GM12878 (cell line): Measurements from ENCODE around the gene ZKSCAN2. TPM values are rescaled to one million over a fixed set of nuclear protein-coding genes. Genes with fewer than 3 reads are reported as not detected.

Experiments
- ATAC-seq: fragments of 200-7000 bp; cut with Tn5 transposase; 3 replicates; pipeline ENCODE4 v1.9.1; 2020; ENCODE audit warnings: mild to moderate bottlenecking, moderate library complexity
- BruUV-seq: library from RNA; stranded (reverse); fragments of 400-500 nt; replicated peaks from 2 replicates; lab custom pipeline; 2021; lab: Mats Ljungman, UMichigan
- CTCF ChIA-PET: fragments of 300-600 bp; sonication (Branson Sonifier 250); formaldehyde crosslinking; extraction: SDS; loops from one replicate; lab custom pipeline; 2021; ENCODE audit warnings: inconsistent platforms; lab: Yijun Ruan, JAX
- POLR2A ChIA-PET: fragments of 350-600 bp; formaldehyde crosslinking; extraction: SDS; loops from one replicate; lab custom pipeline; 2021; ENCODE audit warnings: inconsistent platforms; lab: Charles Lee
- RAD21 ChIA-PET: fragments of 300-600 bp; sonication (Branson Sonifier 250); formaldehyde crosslinking; loops from one replicate; lab custom pipeline; 2023; ENCODE audit warnings: antibody characterized with exemption; ENCODE audit not compliant: unreplicated experiment; lab: Charles Lee
- SMC1A ChIA-PET: fragments of 300-600 bp; sonication (Branson Sonifier 250); formaldehyde crosslinking; loops from one replicate; lab custom pipeline; 2023; ENCODE audit not compliant: unreplicated experiment, uncharacterized antibody; lab: Charles Lee
- DNase-seq: peaks from one replicate; pipeline ENCODE4 v3.0.0-alpha.2; 2011; ENCODE audit warnings: low read depth, low spot score
- FAIRE-seq: peaks from 3 replicates; lab custom pipeline; 2011; peaks lifted over from hg19 to GRCh38; lab: Jason Lieb, UNC
- H2AFZ ChIP-seq: 2 replicates; pipeline ENCODE4 v1.6.0; 2011; ENCODE audit warnings: low read depth, low read length, control low read depth; ENCODE audit not compliant: control insufficient read depth
- H3K27ac ChIP-seq: 2 replicates; pipeline ENCODE4 v1.5.1; 2011; ENCODE audit warnings: control low read depth; ENCODE audit not compliant: control insufficient read depth, insufficient read depth
- H3K27me3 ChIP-seq, 2 experiments: replicated peaks in 1 of 2; 2 replicates each; pipeline versions ENCODE4 v1.6.0 to v1.6.1; 2011; ENCODE audit warnings: low read length in 1 of 2; ENCODE audit not compliant: control insufficient read depth in 2 of 2, insufficient read depth in 2 of 2
- H3K36me3 ChIP-seq, 2 experiments: 2 replicates each; pipeline ENCODE4 v1.5.1; 2011; ENCODE audit warnings: low read length in 1 of 2; ENCODE audit not compliant: control insufficient read depth in 2 of 2, insufficient read depth in 2 of 2
- H3K4me1 ChIP-seq: 2 replicates; pipeline ENCODE4 v1.6.1; 2011; ENCODE audit warnings: mild to moderate bottlenecking, low read length, moderate library complexity, mixed read lengths; ENCODE audit not compliant: control insufficient read depth, insufficient read depth
- H3K4me2 ChIP-seq: 2 replicates; pipeline ENCODE4 v1.6.0; 2011; ENCODE audit warnings: control low read depth; ENCODE audit not compliant: control insufficient read depth, insufficient read depth
- H3K4me3 ChIP-seq: fragments of 200-600 bp; sonication (generic); 2 replicates; pipeline ENCODE4 v1.5.1; 2016
- H3K79me2 ChIP-seq: 2 replicates; pipeline ENCODE4 v1.6.0; 2011; ENCODE audit warnings: low read length; ENCODE audit not compliant: control insufficient read depth, insufficient read depth
- H3K9ac ChIP-seq: 2 replicates; pipeline ENCODE4 v1.8.0; 2011; ENCODE audit warnings: low read length, control low read depth, mixed read lengths; ENCODE audit not compliant: control insufficient read depth, insufficient read depth
- H3K9me3 ChIP-seq: replicated peaks from 3 replicates; pipeline ENCODE4 v1.5.1; 2011; ENCODE audit warnings: mild to moderate bottlenecking, low read length; ENCODE audit not compliant: control insufficient read depth, insufficient read depth
- H4K20me1 ChIP-seq: 2 replicates; pipeline ENCODE4 v1.6.0; 2011; ENCODE audit not compliant: control insufficient read depth, insufficient read depth
- ATF7 ChIP-seq: fragments of 450-650 bp; IDR thresholded peaks from 2 replicates; pipeline ENCODE4 v1.6.1; 2016; ENCODE audit warnings: low read depth, mild to moderate bottlenecking
- BACH1 ChIP-seq: fragments of 450-650 bp; IDR thresholded peaks from 2 replicates; pipeline ENCODE4 v1.6.1; 2017; ENCODE audit warnings: mild to moderate bottlenecking, borderline replicate concordance
- IKZF1 ChIP-seq: fragments of 450-650 bp; conservative IDR thresholded peaks from 2 replicates; pipeline ENCODE4 v1.6.1; 2017; ENCODE audit warnings: antibody characterized with exemption, mild to moderate bottlenecking
- MTA3 ChIP-seq: IDR thresholded peaks from 2 replicates; pipeline ENCODE4 v1.6.1; 2012; ENCODE audit warnings: low read length, inconsistent platforms, borderline replicate concordance
- NBN ChIP-seq: fragments of 450-650 bp; IDR thresholded peaks from 2 replicates; pipeline ENCODE4 v1.6.1; 2016
- RAD51 ChIP-seq: fragments of 450-650 bp; IDR thresholded peaks from 2 replicates; pipeline ENCODE4 v1.6.1; 2016; ENCODE audit warnings: moderate library complexity, mild to moderate bottlenecking, inconsistent platforms
- SRF ChIP-seq, 2 experiments: IDR thresholded peaks; 2 replicates each; pipeline ENCODE4 v1.6.1; 2011; ENCODE audit warnings: low read depth in 2 of 2, low read length in 2 of 2, mild to moderate bottlenecking in 1 of 2, moderate library complexity in 1 of 2
- SUPT20H ChIP-seq: IDR thresholded peaks from 2 replicates; pipeline ENCODE4 v1.6.1; 2011; ENCODE audit warnings: low read depth, mild to moderate bottlenecking, low read length, moderate library complexity, borderline replicate concordance; ENCODE audit not compliant: control insufficient read depth
- SUZ12 ChIP-seq: fragments of 200-600 bp; sonication (generic); IDR thresholded peaks from one replicate; pipeline ENCODE4 v1.6.1; 2018; ENCODE audit warnings: antibody characterized with exemption, mild to moderate bottlenecking; ENCODE audit not compliant: unreplicated experiment
- TCF7 ChIP-seq: IDR thresholded peaks from 2 replicates; pipeline ENCODE4 v1.6.1; 2014; ENCODE audit warnings: antibody characterized with exemption, borderline replicate concordance
- ZBED1 ChIP-seq: IDR thresholded peaks from 2 replicates; pipeline ENCODE4 v1.6.1; 2016; ENCODE audit warnings: borderline replicate concordance
- ZBTB33 ChIP-seq: fragments of 450-650 bp; IDR thresholded peaks from 2 replicates; pipeline ENCODE4 v1.6.1; 2017; ENCODE audit warnings: mild to moderate bottlenecking
- WGBS: methylation state at CpG from one replicate; pipeline ENCODE4 v1.1.6; 2016; ENCODE audit warnings: low lambda C conversion rate; ENCODE audit not compliant: insufficient replicate concordance, insufficient coverage; ENCODE audit errors: missing lambda C conversion rate; 5-methylcytosine and 5-hydroxymethylcytosine counted together
- in situ Hi-C: fragments of 300-500 bp; cut with MboI; formaldehyde crosslinking; loops from 9 replicates; pipeline ENCODE4 v1.14.3; 2018; ENCODE audit warnings: mixed read lengths
- intact Hi-C: fragments of 100-400 bp; cut with micrococcal nuclease; formaldehyde crosslinking; loops from one replicate; pipeline ENCODE4 v1.14.2; 2022; ENCODE audit not compliant: unreplicated experiment
- polyA plus RNA-seq, 11 experiments: library from polyadenylated mRNA; depleted of rRNA in 4 of 11; unstranded in 6 of 11; stranded (reverse) in 5 of 11; fragments of >200 nt; fragmentation: Nextera tagmentation in 4 of 11; fragmentation: Illumina TruSeq in 1 of 11; extraction: Ambion mirVana in 4 of 11; extraction: Trizol in 1 of 11; gene quantifications; 1 replicate in 1 of 11; 2 replicates in 10 of 11; pipeline versions ENCODE4 v1.2.1 to v1.2.3, GENCODE V29; 2011 to 2016; ENCODE audit warnings: inconsistent platforms in 2 of 11, missing spikeins in 2 of 11, low read depth in 1 of 11
- total RNA-seq, 4 experiments: library from RNA; depleted of rRNA in 3 of 4; stranded (reverse); fragments of >200 nt in 3 of 4; fragmentation: Illumina TruSeq in 1 of 4; extraction: Trizol in 1 of 4; gene quantifications; 2 replicates each; pipeline versions ENCODE4 v1.2.1 to v1.2.3, GENCODE V29; 2013 to 2021
- TF ChIP-seq, protein P1 (sequence below): fragments of 450-650 bp; IDR thresholded peaks from 2 replicates; pipeline ENCODE4 v1.6.1; 2014; ENCODE audit warnings: mild to moderate bottlenecking
- TF ChIP-seq, protein P2 (sequence below): fragments of 450-650 bp; IDR thresholded peaks from 2 replicates; pipeline ENCODE4 v1.6.1; 2017; ENCODE audit warnings: borderline replicate concordance
- TF ChIP-seq, protein P3 (sequence below): IDR thresholded peaks from 2 replicates; pipeline ENCODE4 v1.6.1; 2012; ENCODE audit warnings: improper control_type of control experiment, low read depth, low read length; ENCODE audit not compliant: insufficient replicate concordance

ZKSCAN2 gene
- total and polyA plus RNA-seq, 10 of the 15 experiments (the other 5 are each of a cell fraction or from before 2014, with no cell fraction given) = 0.75 to 6.6 (median 2.9) TPM

GRCh38 chr16:25210758-25211157 is 46.9 kb downstream of the ZKSCAN2 start:
- no peaks in the 10 kb centered on the region for H3K36me3 ChIP-seq
- POLR2A ChIA-PET = no interaction called here
- no peak overlapping the region for H3K4me3 ChIP-seq
- RAD21 ChIA-PET = no interaction called here
- FAIRE-seq (no peak), ATAC-seq (no peak), DNase-seq (no peak)
- H4K20me1 ChIP-seq = no peaks in the 10 kb centered on the region
- intact Hi-C loops = no loop called here
- no peaks in the 10 kb centered on the region for H3K79me2 ChIP-seq
- no peaks in the 10 kb centered on the region for H3K27me3 ChIP-seq
- 2% methylated on average over 4 of the region's 4 CpGs for WGBS
- BruUV-seq = no TSS peak
- CTCF ChIA-PET = interaction anchor here (1.4 kb wide), 1 partner anchor 15 kb away, joined by 8 read pairs; no protein-coding TSS in a partner anchor
- H3K9ac ChIP-seq = no peak overlapping the region
- no peak overlapping the region for H3K27ac ChIP-seq
- in situ Hi-C loops = no loop called here
- no peak overlapping the region for H2AFZ ChIP-seq
- no peaks in the 10 kb centered on the region for H3K9me3 ChIP-seq
- SMC1A ChIA-PET = interaction anchor here (1.0 to 1.1 kb wide), 2 partner anchors 13 to 78 kb away, joined by 3 to 4 read pairs; no protein-coding TSS in a partner anchor
- no peaks in the 10 kb centered on the region for H3K4me1 ChIP-seq
- no peak overlapping the region for H3K4me2 ChIP-seq
- no peak for TF ChIP-seq NBN
- no peak for TF ChIP-seq ZBED1
- TF ChIP-seq IKZF1 = no peak
- no peak for TF ChIP-seq ZBTB33
- TF ChIP-seq TCF7 = no peak
- TF ChIP-seq SUPT20H = no peak
- no peak for TF ChIP-seq SUZ12
- TF ChIP-seq, protein P1, sequence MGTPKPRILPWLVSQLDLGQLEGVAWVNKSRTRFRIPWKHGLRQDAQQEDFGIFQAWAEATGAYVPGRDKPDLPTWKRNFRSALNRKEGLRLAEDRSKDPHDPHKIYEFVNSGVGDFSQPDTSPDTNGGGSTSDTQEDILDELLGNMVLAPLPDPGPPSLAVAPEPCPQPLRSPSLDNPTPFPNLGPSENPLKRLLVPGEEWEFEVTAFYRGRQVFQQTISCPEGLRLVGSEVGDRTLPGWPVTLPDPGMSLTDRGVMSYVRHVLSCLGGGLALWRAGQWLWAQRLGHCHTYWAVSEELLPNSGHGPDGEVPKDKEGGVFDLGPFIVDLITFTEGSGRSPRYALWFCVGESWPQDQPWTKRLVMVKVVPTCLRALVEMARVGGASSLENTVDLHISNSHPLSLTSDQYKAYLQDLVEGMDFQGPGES = no peak
- TF ChIP-seq MTA3 = no peak
- TF ChIP-seq SRF (IDR thresholded peaks at IDR 0.05; ENCODE audit: low read depth in 2 of 2, low read length in 2 of 2) = no peak
- TF ChIP-seq, protein P2, sequence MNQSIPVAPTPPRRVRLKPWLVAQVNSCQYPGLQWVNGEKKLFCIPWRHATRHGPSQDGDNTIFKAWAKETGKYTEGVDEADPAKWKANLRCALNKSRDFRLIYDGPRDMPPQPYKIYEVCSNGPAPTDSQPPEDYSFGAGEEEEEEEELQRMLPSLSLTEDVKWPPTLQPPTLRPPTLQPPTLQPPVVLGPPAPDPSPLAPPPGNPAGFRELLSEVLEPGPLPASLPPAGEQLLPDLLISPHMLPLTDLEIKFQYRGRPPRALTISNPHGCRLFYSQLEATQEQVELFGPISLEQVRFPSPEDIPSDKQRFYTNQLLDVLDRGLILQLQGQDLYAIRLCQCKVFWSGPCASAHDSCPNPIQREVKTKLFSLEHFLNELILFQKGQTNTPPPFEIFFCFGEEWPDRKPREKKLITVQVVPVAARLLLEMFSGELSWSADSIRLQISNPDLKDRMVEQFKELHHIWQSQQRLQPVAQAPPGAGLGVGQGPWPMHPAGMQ = no peak
- TF ChIP-seq RAD51 = no peak
- no peak for TF ChIP-seq ATF7
- no peak for TF ChIP-seq BACH1
- TF ChIP-seq, protein P3, sequence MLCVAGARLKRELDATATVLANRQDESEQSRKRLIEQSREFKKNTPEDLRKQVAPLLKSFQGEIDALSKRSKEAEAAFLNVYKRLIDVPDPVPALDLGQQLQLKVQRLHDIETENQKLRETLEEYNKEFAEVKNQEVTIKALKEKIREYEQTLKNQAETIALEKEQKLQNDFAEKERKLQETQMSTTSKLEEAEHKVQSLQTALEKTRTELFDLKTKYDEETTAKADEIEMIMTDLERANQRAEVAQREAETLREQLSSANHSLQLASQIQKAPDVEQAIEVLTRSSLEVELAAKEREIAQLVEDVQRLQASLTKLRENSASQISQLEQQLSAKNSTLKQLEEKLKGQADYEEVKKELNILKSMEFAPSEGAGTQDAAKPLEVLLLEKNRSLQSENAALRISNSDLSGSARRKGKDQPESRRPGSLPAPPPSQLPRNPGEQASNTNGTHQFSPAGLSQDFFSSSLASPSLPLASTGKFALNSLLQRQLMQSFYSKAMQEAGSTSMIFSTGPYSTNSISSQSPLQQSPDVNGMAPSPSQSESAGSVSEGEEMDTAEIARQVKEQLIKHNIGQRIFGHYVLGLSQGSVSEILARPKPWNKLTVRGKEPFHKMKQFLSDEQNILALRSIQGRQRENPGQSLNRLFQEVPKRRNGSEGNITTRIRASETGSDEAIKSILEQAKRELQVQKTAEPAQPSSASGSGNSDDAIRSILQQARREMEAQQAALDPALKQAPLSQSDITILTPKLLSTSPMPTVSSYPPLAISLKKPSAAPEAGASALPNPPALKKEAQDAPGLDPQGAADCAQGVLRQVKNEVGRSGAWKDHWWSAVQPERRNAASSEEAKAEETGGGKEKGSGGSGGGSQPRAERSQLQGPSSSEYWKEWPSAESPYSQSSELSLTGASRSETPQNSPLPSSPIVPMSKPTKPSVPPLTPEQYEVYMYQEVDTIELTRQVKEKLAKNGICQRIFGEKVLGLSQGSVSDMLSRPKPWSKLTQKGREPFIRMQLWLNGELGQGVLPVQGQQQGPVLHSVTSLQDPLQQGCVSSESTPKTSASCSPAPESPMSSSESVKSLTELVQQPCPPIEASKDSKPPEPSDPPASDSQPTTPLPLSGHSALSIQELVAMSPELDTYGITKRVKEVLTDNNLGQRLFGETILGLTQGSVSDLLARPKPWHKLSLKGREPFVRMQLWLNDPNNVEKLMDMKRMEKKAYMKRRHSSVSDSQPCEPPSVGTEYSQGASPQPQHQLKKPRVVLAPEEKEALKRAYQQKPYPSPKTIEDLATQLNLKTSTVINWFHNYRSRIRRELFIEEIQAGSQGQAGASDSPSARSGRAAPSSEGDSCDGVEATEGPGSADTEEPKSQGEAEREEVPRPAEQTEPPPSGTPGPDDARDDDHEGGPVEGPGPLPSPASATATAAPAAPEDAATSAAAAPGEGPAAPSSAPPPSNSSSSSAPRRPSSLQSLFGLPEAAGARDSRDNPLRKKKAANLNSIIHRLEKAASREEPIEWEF = no peak
